GM12891 (cell line): ENCODE results near the gene PLEK2.
"Not testable (repeated sequence)": the region's sequence is repeated elsewhere in the genome, so short reads cannot be mapped to it uniquely, and the experiment has no call there.

Experiments
- DNase-seq: peaks from one replicate; pipeline ENCODE4 v3.0.0; 2011; ENCODE audit warnings: low spot score; ENCODE audit not compliant: insufficient read length
- FAIRE-seq: peaks from 2 replicates; lab custom pipeline; 2011; peaks lifted over from hg19 to GRCh38; lab: Jason Lieb, UNC
- PAX5 ChIP-seq: IDR thresholded peaks from 2 replicates; pipeline ENCODE4 v1.6.1; 2011; ENCODE audit warnings: low read length, moderate library complexity, mild to moderate bottlenecking; ENCODE audit not compliant: insufficient read depth, severe bottlenecking
- POLR2A ChIP-seq: IDR thresholded peaks from 2 replicates; pipeline ENCODE4 v1.6.1; 2011; ENCODE audit warnings: low read depth, low read length, control low read depth
- POLR2AphosphoS5 ChIP-seq: IDR thresholded peaks from 2 replicates; pipeline ENCODE4 v1.6.1; 2011; ENCODE audit warnings: low read depth, low read length, control low read depth
- POU2F2 ChIP-seq: IDR thresholded peaks from 2 replicates; pipeline ENCODE4 v1.6.1; 2011; ENCODE audit warnings: low read depth, mild to moderate bottlenecking, control low read depth, low read length, moderate library complexity
- SPI1 ChIP-seq: IDR thresholded peaks from 2 replicates; pipeline ENCODE4 v1.6.1; 2011; ENCODE audit warnings: low read depth, low read length, control low read depth
- TAF1 ChIP-seq: IDR thresholded peaks from 2 replicates; pipeline ENCODE4 v1.6.1; 2011; ENCODE audit warnings: low read depth, low read length, control low read depth

PLEK2 gene

DNA sequence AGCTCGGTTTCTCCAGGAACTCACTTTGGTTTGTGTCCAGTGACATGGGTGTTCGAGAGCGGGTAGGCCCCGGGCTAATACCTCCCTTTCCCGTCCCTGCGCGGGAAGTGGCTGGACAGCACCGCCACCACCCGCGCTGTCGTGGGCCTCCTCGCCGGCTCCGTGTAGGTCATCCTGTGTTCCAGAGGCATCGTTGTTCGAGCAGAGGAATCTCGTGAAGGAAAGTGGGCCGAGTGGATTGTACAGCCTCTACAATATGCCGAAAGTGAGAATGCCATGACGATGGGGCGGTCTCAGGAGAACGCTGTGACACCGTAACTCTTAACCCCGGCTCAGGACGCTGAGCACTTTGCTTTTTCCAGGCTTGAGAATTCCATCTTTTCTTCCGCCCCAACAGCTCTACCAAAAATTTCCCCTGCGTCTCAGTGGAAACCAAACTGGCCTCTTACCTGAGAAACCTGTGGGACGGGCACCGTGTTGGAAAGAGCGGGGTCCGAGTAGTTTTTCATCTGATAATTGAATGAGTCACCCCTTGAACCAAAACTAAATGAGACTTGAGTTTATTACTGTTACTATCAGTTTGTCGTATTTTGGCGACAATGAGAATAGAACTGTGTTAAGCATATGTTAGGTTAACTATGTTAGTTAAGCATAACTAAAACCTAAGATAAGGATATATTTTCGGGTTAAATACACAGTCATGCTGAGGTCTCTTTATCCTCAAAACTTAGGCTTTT lies 51.3 kb downstream of the PLEK2 start:
- no peak for TF ChIP-seq SPI1
- TF ChIP-seq PAX5: no peak
- TF ChIP-seq TAF1: no peak
- FAIRE-seq (no peak), DNase-seq (no peak)

DNA sequence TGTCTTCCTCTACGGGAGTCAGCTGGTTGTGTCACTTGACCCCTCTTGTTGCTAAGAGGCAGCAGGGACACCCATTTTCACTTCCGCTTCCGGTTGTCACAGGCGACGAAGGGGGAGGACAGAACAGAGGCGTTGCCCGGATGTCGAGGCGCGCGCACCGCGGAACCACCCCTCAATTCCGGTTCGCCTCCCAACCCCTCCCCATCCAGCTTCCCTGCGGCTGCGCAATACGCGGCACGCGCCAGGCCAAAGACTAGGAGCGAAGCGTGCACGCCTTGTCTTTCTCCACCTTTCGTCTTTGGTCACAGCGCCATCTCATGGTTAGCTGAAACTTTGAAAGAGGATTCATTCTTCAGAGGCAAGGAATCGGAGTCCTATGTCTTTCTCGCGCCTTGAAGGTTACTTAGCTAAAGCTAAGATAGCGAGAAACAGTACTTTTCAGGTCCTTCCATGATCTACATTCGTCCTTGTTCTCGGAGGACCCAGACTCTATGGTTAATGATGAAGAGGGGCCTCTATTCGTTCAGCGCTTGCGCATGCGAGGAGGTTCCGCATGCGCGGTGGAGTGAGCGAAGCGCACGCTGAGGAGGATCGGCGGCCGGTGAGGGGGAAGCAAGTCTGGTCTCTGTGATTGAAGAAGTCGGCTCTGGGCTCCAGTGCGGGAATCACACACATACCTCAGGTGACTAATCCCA lies 52.0 kb downstream of the PLEK2 start, which contains the start of the genes ATP6V1D and EIF2S1:
ATP6V1D (minus strand) TSS at position 30 of the 695 bp plus-strand sequence. CDS start 106 bp downstream, outside the sequence.
EIF2S1 (plus strand) TSS at position 554 of the 695 bp plus-strand sequence. CDS start 4,440 bp downstream, outside the sequence.
- peak; percentile 100 for FAIRE-seq
- peak; percentile 77 for DNase-seq
- TF ChIP-seq TAF1: peak; percentile 72
- peak; percentile 90 for TF ChIP-seq SPI1
- peak; percentile 94 for TF ChIP-seq POLR2A
- peak; percentile 56; the same call in 1 of the 2 replicates for TF ChIP-seq POU2F2
- peak; percentile 95 for TF ChIP-seq POLR2AphosphoS5
- no peak for TF ChIP-seq PAX5

DNA sequence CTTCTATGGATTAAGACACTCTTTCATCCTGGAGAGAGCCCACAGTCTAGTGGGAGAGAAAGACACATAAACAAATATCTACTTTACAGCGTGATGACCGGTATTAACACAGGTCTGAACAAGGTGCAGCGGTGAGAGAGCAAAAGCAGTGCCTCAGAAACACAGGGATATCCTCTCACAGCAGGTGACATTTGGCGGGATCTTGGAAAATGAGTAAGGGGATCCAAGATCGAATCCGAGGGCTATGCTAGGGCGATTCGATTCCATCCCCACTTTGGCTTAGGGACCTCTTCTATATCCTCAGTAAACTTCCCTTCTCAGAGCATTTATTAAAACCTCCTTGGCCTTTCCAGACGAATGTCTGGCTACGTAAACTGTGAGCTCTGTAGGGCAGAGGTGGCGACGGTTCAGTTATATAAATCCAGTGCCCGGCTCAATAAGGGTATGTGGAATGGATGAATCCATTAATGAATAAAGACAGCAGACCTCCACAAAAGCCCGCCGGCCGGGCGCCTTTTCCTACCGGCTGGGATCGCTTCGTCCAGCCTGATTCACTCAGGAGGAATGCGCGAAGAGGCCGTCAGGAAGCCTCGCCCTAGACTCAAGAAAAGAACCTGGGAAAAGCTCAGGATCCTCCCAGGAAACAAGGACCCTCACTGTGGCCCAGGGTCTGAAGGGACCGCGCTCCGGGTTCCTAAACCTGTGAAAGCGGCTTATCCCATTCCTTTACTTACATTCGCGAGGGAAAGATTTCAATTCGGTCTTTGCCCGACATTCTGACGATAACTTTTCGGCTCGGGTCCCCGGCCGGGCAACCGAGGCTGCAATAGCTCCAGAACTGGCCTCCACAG lies 52.8 kb downstream of the PLEK2 start:
- DNase-seq (no peak), FAIRE-seq (no peak)
- TF ChIP-seq POLR2AphosphoS5 (peak; percentile 59; the same call in 1 of the 2 replicates), SPI1 (no peak), PAX5 (no peak)

DNA sequence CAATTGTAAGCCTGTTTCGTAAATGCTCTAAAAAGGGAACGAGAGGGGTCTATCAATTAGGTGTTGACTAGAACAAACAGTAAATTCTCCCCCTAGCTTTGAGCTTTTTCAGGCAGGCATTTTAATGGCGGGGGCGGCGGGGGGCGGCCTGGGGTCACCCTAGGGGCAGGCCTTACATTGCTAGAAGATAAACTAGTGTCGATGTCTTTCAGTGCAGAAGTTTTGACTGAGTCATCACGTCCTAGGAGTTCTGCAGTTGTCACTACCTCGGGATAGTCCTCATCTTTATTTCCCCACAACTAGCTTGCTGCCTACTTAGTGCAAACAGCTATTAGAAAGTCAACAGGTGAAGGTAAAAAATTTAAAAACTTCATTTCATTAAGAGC lies 54.0 kb downstream of the PLEK2 start:
- no peak for DNase-seq
- TF ChIP-seq TAF1 (no peak), POLR2A (no peak), PAX5 (no peak), SPI1 (no peak), POU2F2 (no peak), POLR2AphosphoS5 (no peak)
- FAIRE-seq: no peak

DNA sequence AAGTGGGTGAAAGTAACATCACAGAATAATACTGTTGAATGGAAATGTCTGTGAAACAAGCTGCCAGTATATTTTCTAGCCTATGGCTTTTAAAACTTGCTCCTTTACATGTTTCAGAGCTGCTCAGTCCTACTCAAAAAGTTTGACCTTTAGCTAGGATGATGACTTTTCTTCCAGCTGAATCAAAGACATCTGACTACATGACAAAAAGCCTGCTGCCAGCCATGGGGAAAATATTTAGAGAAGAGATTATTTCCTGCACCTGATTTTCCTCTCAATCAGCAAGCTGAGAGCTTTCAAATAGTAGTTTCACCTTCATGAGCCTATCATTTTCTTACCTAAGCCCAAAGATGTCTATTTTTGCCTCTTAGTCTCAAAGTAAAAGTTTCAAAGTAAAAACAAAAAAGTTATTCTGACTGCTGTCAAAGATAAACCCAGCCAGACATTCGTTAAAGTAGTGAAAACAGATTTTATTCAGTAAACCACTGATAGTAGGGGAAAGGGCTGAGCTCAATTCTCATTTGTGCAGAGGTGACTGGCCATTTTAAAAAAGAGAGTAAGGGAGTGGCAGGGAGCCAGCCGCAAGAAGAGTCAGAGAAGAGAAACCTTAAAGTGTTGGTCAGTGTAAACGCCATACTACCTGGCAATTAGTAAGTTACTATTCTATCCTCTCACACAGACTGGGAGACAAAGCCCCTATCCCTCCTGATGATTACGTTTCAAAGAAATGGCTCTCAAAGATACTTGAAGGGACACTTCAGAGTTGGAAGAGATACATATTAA lies 54.6 kb downstream of the PLEK2 start:
- TF ChIP-seq SPI1: no peak
- no peak for TF ChIP-seq POLR2AphosphoS5
- TF ChIP-seq POLR2A: no peak
- no peak for TF ChIP-seq TAF1
- TF ChIP-seq POU2F2: no peak
- no peak for TF ChIP-seq PAX5
- no peak for FAIRE-seq
- DNase-seq: no peak

DNA sequence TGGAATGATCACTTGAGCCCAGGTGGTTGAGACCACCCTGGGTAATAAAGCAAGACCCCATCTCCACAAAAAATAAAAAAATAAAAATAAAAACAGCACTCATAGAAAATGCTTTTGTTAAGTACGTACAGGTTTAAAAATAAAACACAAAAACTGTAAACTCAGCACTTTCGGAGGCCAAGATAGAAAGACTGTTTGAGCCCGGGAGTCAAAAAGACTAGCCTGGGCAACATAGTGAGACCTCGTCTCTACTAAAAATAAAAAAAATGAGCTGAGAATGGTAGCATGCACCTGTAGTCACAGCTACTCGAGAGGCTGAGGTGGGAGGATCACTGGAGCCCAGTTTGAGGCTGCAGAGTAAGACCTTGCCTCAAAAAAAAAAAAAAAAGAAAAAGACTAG lies 59.9 kb downstream of the PLEK2 start:
- DNase-seq (no peak), FAIRE-seq (no peak)
- TF ChIP-seq TAF1: no peak

DNA sequence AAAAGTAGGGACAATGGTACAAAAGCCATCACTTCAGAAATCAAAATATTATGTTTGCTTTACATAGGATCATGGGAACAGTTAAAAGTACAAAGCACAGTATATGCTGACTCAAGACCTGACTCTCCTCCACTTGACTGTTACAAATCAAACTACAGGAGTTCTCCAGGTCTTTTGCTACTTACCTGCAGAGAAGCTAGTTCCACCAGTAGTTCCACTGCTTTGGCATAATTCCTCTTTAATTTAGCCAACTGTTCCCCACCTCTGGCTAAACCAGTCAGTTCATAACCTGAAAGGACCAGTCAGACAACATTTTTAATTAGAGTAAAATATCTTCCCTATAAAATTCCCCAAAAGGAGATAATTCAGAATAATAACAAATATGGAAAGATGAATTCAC lies 66.4 kb downstream of the PLEK2 start:
- FAIRE-seq (no peak), DNase-seq (no peak)
- TF ChIP-seq TAF1 (no peak), PAX5 (no peak), SPI1 (no peak)

DNA sequence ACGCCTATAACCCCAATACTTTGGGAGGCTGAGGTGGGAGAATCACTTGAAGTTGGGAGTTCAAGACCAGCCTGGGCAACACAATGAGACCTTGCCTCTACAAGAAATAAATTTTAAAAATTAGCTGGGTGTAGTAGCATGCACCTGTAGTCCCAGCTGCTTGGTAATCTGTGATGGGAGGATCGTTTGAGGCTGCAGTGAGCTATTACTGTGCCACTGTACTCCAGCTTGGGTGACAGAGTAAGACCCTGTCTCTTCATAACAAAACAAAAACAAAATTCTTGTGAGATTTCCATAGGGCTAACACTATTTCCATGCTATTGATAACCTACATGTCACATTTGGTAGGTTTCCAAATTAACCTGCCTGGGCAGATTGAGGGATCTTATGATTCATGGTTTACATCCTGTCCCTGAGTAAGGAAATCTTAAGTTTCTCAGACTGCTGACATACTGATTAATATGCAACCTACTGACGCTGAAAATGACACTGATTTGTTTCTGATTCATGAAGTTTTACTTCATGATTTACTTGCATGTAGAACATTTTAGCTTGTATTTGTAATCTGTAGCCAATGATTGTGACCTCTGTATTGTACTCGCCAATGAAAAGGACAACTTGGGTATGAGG lies 68.2 kb downstream of the PLEK2 start:
- TF ChIP-seq POLR2AphosphoS5: no peak
- TF ChIP-seq PAX5: no peak
- TF ChIP-seq SPI1: no peak
- TF ChIP-seq POLR2A: no peak
- TF ChIP-seq TAF1: no peak
- TF ChIP-seq POU2F2: no peak

DNA sequence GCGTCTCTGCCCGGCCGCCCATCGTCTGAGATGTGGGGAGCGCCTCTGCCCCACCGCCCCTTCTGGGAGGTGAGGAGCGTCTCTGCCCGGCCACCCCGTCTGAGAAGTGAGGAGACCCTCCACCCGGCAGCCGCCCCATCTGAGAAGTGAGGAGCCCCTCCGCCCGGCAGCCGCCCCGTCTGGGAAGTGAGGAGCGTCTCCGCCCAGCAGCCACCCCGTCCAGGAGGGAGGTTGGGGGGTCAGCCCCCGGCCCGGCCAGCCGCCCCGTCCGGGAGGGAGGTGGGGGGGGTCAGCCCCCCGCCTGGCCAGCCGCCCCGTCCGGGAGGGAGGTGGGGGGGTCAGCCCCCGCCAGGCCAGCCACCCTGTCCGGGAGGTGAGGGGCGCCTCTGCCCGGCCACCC lies 70.7 kb downstream of the PLEK2 start:
- FAIRE-seq, DNase-seq: not testable (repeated sequence)

More for the DNA sequence above, 68.2 kb downstream of the PLEK2 start:
- DNase-seq (no peak), FAIRE-seq (no peak)
